Hepatocyte (in vitro differentiated cells): ENCODE measurements around the gene HOMER1. TPM values are rescaled to one million over a fixed set of nuclear protein-coding genes. Genes with fewer than 3 reads are reported as not detected.

Experiments used
- DNase-seq: peaks from one replicate; pipeline ENCODE4 v3.0.0-alpha.2; 2016; ENCODE audit warnings: low spot score
- H2AFZ ChIP-seq: fragments of 200-600 bp; sonication (generic); 2 replicates; pipeline ENCODE4 v1.6.0; 2016; ENCODE audit warnings: antibody characterized with exemption, mild to moderate bottlenecking
- H3K27ac ChIP-seq: fragments of 200-600 bp; sonication (generic); 2 replicates; pipeline ENCODE4 v1.5.1; 2016; ENCODE audit warnings: mild to moderate bottlenecking
- H3K27me3 ChIP-seq: fragments of 200-600 bp; sonication (generic); 2 replicates; pipeline ENCODE4 v1.6.1; 2016
- H3K36me3 ChIP-seq: fragments of 200-600 bp; sonication (generic); replicated peaks from 2 replicates; pipeline ENCODE4 v1.5.1; 2016; ENCODE audit warnings: low read depth; ENCODE audit not compliant: insufficient read depth
- H3K4me1 ChIP-seq: fragments of 200-600 bp; sonication (generic); 2 replicates; pipeline ENCODE4 v1.5.1; 2016; ENCODE audit warnings: mild to moderate bottlenecking, moderate library complexity; ENCODE audit not compliant: insufficient read depth
- H3K4me2 ChIP-seq: fragments of 200-600 bp; sonication (generic); 2 replicates; pipeline ENCODE4 v1.6.0; 2016
- H3K4me3 ChIP-seq: fragments of 200-600 bp; sonication (generic); 2 replicates; pipeline ENCODE4 v1.5.1; 2016; ENCODE audit warnings: mild to moderate bottlenecking
- H3K79me2 ChIP-seq: fragments of 200-600 bp; sonication (generic); 2 replicates; pipeline ENCODE4 v1.6.0; 2017; ENCODE audit warnings: mild to moderate bottlenecking
- H3K9me2 ChIP-seq: fragments of 200-600 bp; sonication (generic); replicated peaks from 2 replicates; pipeline ENCODE4 v1.6.0; 2017; ENCODE audit warnings: mild to moderate bottlenecking; ENCODE audit not compliant: insufficient read depth
- H3K9me3 ChIP-seq: fragments of 200-600 bp; sonication (generic); 2 replicates; pipeline ENCODE4 v1.5.1; 2016; ENCODE audit warnings: low read depth, mild to moderate bottlenecking
- H4K20me1 ChIP-seq: fragments of 200-600 bp; sonication (generic); 2 replicates; pipeline ENCODE4 v1.6.0; 2016; ENCODE audit warnings: mild to moderate bottlenecking; ENCODE audit not compliant: insufficient read depth, poor library complexity, severe bottlenecking
- CTCF ChIP-seq: fragments of 200-600 bp; sonication (generic); IDR thresholded peaks from 2 replicates; pipeline ENCODE4 v1.5.1; 2016; ENCODE audit warnings: antibody characterized with exemption, mild to moderate bottlenecking; ENCODE audit not compliant: poor library complexity
- EZH2 ChIP-seq: fragments of 200-600 bp; sonication (generic); IDR thresholded peaks from 2 replicates; pipeline ENCODE4 v1.6.1; 2016; ENCODE audit warnings: antibody characterized with exemption, mild to moderate bottlenecking, borderline replicate concordance
- EZH2phosphoT487 ChIP-seq: fragments of 200-600 bp; sonication (generic); IDR thresholded peaks from one replicate; pipeline ENCODE4 v1.6.1; 2018; ENCODE audit warnings: antibody characterized with exemption, mild to moderate bottlenecking, low read depth, moderate library complexity; ENCODE audit not compliant: unreplicated experiment, severe bottlenecking
- WGBS: methylation state at CpG from one replicate; pipeline ENCODE4 v1.1.6; 2016; ENCODE audit warnings: low lambda C conversion rate; ENCODE audit errors: missing lambda C conversion rate; 5-methylcytosine and 5-hydroxymethylcytosine counted together
- polyA plus RNA-seq: library from polyadenylated mRNA; unstranded; fragments of >200 nt; fragmentation: Nextera tagmentation; extraction: Ambion mirVana; gene quantifications from 2 replicates; pipeline ENCODE4 v1.2.1, GENCODE V29; 2016
- total RNA-seq: library from RNA; depleted of rRNA; stranded (reverse); fragments of >200 nt; gene quantifications from 2 replicates; pipeline ENCODE4 v1.2.3, GENCODE V29; 2014

The HOMER1 gene
- total and polyA plus RNA-seq, 2 experiments from 2014 or later, result 12.0 to 14.2 TPM

- DNase-seq, result peak; percentile 48
- peaks cover 19% of the 10 kb centered on the region for H3K79me2 ChIP-seq
- H3K4me2 ChIP-seq, result peak overlapping the region; percentile 12
- H3K36me3 ChIP-seq, result no peaks in the 10 kb centered on the region
- TF ChIP-seq CTCF (no peak), EZH2phosphoT487 (no peak)
- H4K20me1 ChIP-seq, result no peaks in the 10 kb centered on the region
- WGBS, result 20% methylated on average over 2 of the region's 2 CpGs
- no peaks in the 10 kb centered on the region for H3K27me3 ChIP-seq
- H3K4me3 ChIP-seq, result no peak overlapping the region
- no peak overlapping the region for H2AFZ ChIP-seq
- peaks cover 9% of the 10 kb centered on the region for H3K4me1 ChIP-seq
- H3K27ac ChIP-seq, result no peak overlapping the region
- H3K9me3 ChIP-seq, result no peaks in the 10 kb centered on the region
- H3K9me2 ChIP-seq, result no peaks in the 10 kb centered on the region
Observed at GRCh38 chr5:79495311-79495710, 18.6 kb downstream of the HOMER1 start.

DNA sequence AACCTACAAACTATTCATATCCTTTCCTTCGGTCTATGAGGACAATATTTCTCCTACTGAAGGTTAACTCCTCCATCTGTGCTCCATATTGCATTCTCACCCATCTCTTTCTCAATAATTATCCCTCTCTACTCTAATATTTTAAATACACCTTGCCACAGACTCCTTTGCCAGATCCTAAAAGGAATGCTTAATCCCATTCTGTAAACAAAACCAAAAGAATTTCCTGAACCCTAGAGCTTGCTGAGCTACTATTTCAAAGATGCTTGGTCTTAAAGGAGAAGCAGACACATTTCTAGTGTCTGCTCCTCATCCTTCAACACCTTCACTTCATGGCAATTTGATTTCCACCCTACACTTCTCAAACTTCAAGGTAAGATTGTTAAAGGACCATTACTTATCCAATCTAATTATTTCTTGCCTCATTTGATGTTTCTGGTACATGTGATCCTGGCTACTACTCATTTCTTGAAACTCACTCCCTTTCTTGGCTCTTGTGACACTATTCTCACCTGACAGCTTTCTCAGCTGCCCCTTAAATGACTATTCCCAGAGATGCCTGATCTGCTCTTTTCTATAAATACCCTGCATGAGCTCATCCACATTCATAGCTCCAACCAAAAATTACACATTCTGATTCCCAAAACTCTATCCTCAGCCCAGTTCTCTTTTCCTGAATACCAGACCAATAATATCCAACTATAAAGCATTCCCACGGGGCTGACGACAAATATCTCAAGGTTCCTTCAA is 20.2 kb downstream of the HOMER1 start:
- WGBS, result 79% methylated on average over 3 of the region's 3 CpGs
- H3K4me3 ChIP-seq, result no peak overlapping the region
- H3K4me2 ChIP-seq, result no peak overlapping the region
- H3K27me3 ChIP-seq, result no peaks in the 10 kb centered on the region
- H3K79me2 ChIP-seq, result peaks cover 23% of the 10 kb centered on the region
- no peak overlapping the region for H3K27ac ChIP-seq
- TF ChIP-seq EZH2phosphoT487 (no peak), CTCF (no peak), EZH2 (no peak)
- H4K20me1 ChIP-seq, result no peaks in the 10 kb centered on the region
- no peak overlapping the region for H2AFZ ChIP-seq
- DNase-seq, result no peak
- peaks cover 9% of the 10 kb centered on the region for H3K4me1 ChIP-seq
- no peaks in the 10 kb centered on the region for H3K9me2 ChIP-seq
- no peaks in the 10 kb centered on the region for H3K9me3 ChIP-seq
- H3K36me3 ChIP-seq, result no peaks in the 10 kb centered on the region

- no peak overlapping the region for H3K27ac ChIP-seq
- no peak overlapping the region for H3K4me2 ChIP-seq
- H2AFZ ChIP-seq, result no peak overlapping the region
- H3K9me2 ChIP-seq, result no peaks in the 10 kb centered on the region
- H3K4me1 ChIP-seq, result peaks cover 9% of the 10 kb centered on the region
- H3K27me3 ChIP-seq, result no peaks in the 10 kb centered on the region
- H3K9me3 ChIP-seq, result no peaks in the 10 kb centered on the region
- no peak overlapping the region for H3K4me3 ChIP-seq
- no peaks in the 10 kb centered on the region for H3K36me3 ChIP-seq
- TF ChIP-seq EZH2, result no peak
- TF ChIP-seq EZH2phosphoT487, result no peak
- TF ChIP-seq CTCF, result no peak
- H4K20me1 ChIP-seq, result no peaks in the 10 kb centered on the region
- peaks cover 22% of the 10 kb centered on the region for H3K79me2 ChIP-seq
- no peak for DNase-seq
Observed at GRCh38 chr5:79491690-79492317, 22.1 kb downstream of the HOMER1 start.
